ENCODE measurements around the gene ERICH6.

ERICH6 gene

GRCh38 chr3:150703756-150704344 lies at the start of gene ERICH6:
Gene ERICH6, minus strand, starts transcription at chr3:150703920. Its CDS starts 22 bp downstream, at chr3:150703898.
- DNase-seq, result peak; percentile 80
- Histone ChIP-seq H3K4me3 (ENCODE audit: low read depth, low read length) (peak within 1 kb of the TSS; percentile 60), H3K27ac (no peak within 1 kb of the TSS), H3K27me3 (ENCODE audit: insufficient read depth, low read depth, severe bottlenecking) (peaks cover 49% of the 10 kb centered on the region), H3K36me3 (no peaks in the 10 kb centered on the region), H3K9me3 (ENCODE audit: severe bottlenecking) (peaks cover 9% of the 10 kb centered on the region)
- TF ChIP-seq CTCF (IDR thresholded peaks at IDR 0.05; ENCODE audit: low read depth, low read length), result no peak

DNA sequence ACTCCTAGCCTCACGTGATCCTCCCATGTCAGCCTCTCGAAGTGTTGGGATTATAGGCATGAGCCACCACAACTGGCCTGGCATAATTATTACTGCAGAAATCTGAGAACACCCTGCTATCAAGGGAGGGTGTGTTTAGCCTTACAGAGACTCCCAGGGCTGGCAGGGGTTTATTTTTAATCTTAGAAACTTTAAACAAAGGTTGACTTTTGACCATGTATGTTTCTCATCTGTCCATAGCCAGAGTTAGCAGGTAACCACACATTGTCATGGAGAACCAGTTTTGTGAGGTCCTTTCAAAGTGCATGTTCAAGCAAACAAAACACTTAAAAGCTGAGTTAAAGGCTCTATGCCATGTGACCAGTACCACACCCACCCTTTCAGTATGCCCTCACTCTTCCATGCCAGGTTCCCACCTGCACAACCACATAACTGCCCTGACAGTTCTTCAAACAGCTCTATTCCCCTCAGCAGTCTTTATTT lies 48.1 kb upstream of the ERICH6 start:
- no peak for TF ChIP-seq CTCF (IDR thresholded peaks at IDR 0.05; ENCODE audit: low read depth, low read length)
- no peak for DNase-seq
- H3K27me3 ChIP-seq (ENCODE audit: insufficient read depth, low read depth, severe bottlenecking), result peaks cover 89% of the 10 kb centered on the region
- no peaks in the 10 kb centered on the region for H3K36me3 ChIP-seq
- no peaks in the 10 kb centered on the region for H3K9me3 ChIP-seq (ENCODE audit: severe bottlenecking)
- no peak overlapping the region for H3K27ac ChIP-seq
- no peak overlapping the region for H3K4me3 ChIP-seq (ENCODE audit: low read depth, low read length)

- H3K27ac ChIP-seq, result no peak overlapping the region
These were observed 45.5 kb upstream of the ERICH6 start for GRCh38 chr3:150749255-150749654.

DNA sequence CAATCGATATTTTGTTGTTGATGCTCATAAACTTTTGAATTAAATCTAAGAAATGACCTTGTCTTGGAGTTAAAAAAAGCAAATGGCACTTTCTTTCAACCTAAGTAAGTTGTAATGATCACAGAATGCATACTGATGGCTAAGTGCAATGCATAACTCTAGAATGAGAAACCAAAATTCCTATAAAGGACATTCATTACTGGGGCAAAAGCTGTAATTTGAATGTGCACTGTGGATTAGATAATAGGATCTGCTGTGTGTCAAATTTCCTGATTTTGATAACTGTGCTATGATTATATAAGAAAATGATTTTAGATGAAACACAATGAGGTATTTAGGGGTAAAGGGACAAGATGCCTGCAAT lies 44.9 kb upstream of the ERICH6 start:
- DNase-seq, result no peak
- Histone ChIP-seq H3K36me3 (no peaks in the 10 kb centered on the region), H3K9me3 (ENCODE audit: severe bottlenecking) (no peaks in the 10 kb centered on the region), H3K27me3 (ENCODE audit: insufficient read depth, low read depth, severe bottlenecking) (peaks cover 88% of the 10 kb centered on the region), H3K27ac (no peak overlapping the region), H3K4me3 (ENCODE audit: low read depth, low read length) (no peak overlapping the region)
- TF ChIP-seq CTCF (IDR thresholded peaks at IDR 0.05; ENCODE audit: low read depth, low read length), result no peak

More at GRCh38 chr3:150749255-150749654, 45.5 kb upstream of the ERICH6 start:
- Histone ChIP-seq H3K36me3 (no peaks in the 10 kb centered on the region), H3K27me3 (ENCODE audit: insufficient read depth, low read depth, severe bottlenecking) (peaks cover 93% of the 10 kb centered on the region), H3K9me3 (ENCODE audit: severe bottlenecking) (no peaks in the 10 kb centered on the region), H3K4me3 (ENCODE audit: low read depth, low read length) (no peak overlapping the region)
- DNase-seq, result no peak
- no peak for TF ChIP-seq CTCF (IDR thresholded peaks at IDR 0.05; ENCODE audit: low read depth, low read length)

GRCh38 chr3:150747886-150748683 lies 44.4 kb upstream of the ERICH6 start:
- Histone ChIP-seq H3K36me3 (no peaks in the 10 kb centered on the region), H3K9me3 (ENCODE audit: severe bottlenecking) (no peaks in the 10 kb centered on the region), H3K27ac (no peak overlapping the region), H3K4me3 (ENCODE audit: low read depth, low read length) (no peak overlapping the region), H3K27me3 (ENCODE audit: insufficient read depth, low read depth, severe bottlenecking) (peaks cover 89% of the 10 kb centered on the region)
- no peak for TF ChIP-seq CTCF (IDR thresholded peaks at IDR 0.05; ENCODE audit: low read depth, low read length)
- no peak for DNase-seq

Data from WERI-Rb-1 (cell line).